GM23338 (cell line): ENCODE measurements around the gene CHAC1. TPM values are rescaled to one million over a fixed set of nuclear protein-coding genes. Genes with fewer than 3 reads are reported as not detected.
A peak's percentile ranks its signal among the peaks of the same experiment; 100 is the strongest.

Experiments used
- ATAC-seq: fragments of 200-7000 bp; cut with Tn5 transposase; 3 replicates; pipeline ENCODE4 v1.9.1; 2020
- DNase-seq: peaks from one replicate; pipeline ENCODE4 v3.0.0-alpha.2; 2015; ENCODE audit warnings: low spot score
- H2AFZ ChIP-seq: fragments of 200-600 bp; sonication (generic); 2 replicates; pipeline ENCODE4 v1.8.0; 2016; ENCODE audit warnings: antibody characterized with exemption, mild to moderate bottlenecking, moderate library complexity
- H3F3A ChIP-seq: fragments of 200-600 bp; sonication (generic); replicated peaks from 2 replicates; pipeline ENCODE4 v1.8.0; 2017; ENCODE audit warnings: antibody characterized with exemption, mixed run types, low read depth
- H3K27ac ChIP-seq: fragments of 200-600 bp; sonication (generic); 2 replicates; pipeline ENCODE4 v1.6.1; 2016; ENCODE audit warnings: low read depth
- H3K27me3 ChIP-seq: fragments of 200-600 bp; sonication (generic); 2 replicates; pipeline ENCODE4 v1.8.0; 2016; ENCODE audit warnings: mild to moderate bottlenecking, mixed run types, moderate library complexity; ENCODE audit not compliant: insufficient read depth
- H3K36me3 ChIP-seq: fragments of 200-600 bp; sonication (generic); 2 replicates; pipeline ENCODE4 v1.8.0; 2016; ENCODE audit warnings: mild to moderate bottlenecking; ENCODE audit not compliant: insufficient read depth
- H3K4me1 ChIP-seq: fragments of 200-600 bp; sonication (generic); 2 replicates; pipeline ENCODE4 v1.8.0; 2016; ENCODE audit warnings: mild to moderate bottlenecking, moderate library complexity; ENCODE audit not compliant: insufficient read depth
- H3K4me2 ChIP-seq: fragments of 200-600 bp; sonication (generic); 2 replicates; pipeline ENCODE4 v1.7.1; 2017; ENCODE audit warnings: mixed run types
- H3K4me3 ChIP-seq: fragments of 200-600 bp; sonication (generic); 2 replicates; pipeline ENCODE4 v1.6.1; 2016; ENCODE audit warnings: mixed run types
- H3K79me2 ChIP-seq: fragments of 200-600 bp; sonication (generic); replicated peaks from 2 replicates; pipeline ENCODE4 v1.8.0; 2017; ENCODE audit warnings: mild to moderate bottlenecking; ENCODE audit not compliant: insufficient read depth
- H3K9me2 ChIP-seq: fragments of 200-600 bp; sonication (generic); 2 replicates; pipeline ENCODE4 v1.8.0; 2017; ENCODE audit not compliant: insufficient read depth
- H4K20me1 ChIP-seq: fragments of 200-600 bp; sonication (generic); replicated peaks from 2 replicates; pipeline ENCODE4 v1.8.0; 2017; ENCODE audit warnings: mild to moderate bottlenecking; ENCODE audit not compliant: insufficient read depth
- H3K27ac Mint-ChIP-seq: 2 replicates; pipeline ENCODE4 v1.8.0; 2020; ENCODE audit warnings: inconsistent platforms, mild to moderate bottlenecking, moderate library complexity, mixed read lengths
- H3K27me3 Mint-ChIP-seq: 3 replicates; pipeline ENCODE4 v1.8.0; 2022; ENCODE audit warnings: low read depth, mild to moderate bottlenecking, moderate library complexity, mixed read lengths, inconsistent platforms; ENCODE audit not compliant: insufficient read depth, poor library complexity
- H3K36me3 Mint-ChIP-seq: 3 replicates; pipeline ENCODE4 v1.8.0; 2021; ENCODE audit warnings: low read depth, mild to moderate bottlenecking, inconsistent platforms, moderate library complexity, mixed read lengths
- H3K4me1 Mint-ChIP-seq: 3 replicates; pipeline ENCODE4 v1.8.0; 2020; ENCODE audit warnings: mild to moderate bottlenecking, inconsistent platforms, mixed read lengths
- H3K4me3 Mint-ChIP-seq: 3 replicates; pipeline ENCODE4 v1.8.0; 2021; ENCODE audit warnings: moderate library complexity, mild to moderate bottlenecking, inconsistent platforms, mixed read lengths
- H3K9me3 Mint-ChIP-seq: 3 replicates; pipeline ENCODE4 v1.8.0; 2020; ENCODE audit warnings: moderate library complexity, mild to moderate bottlenecking, inconsistent platforms, mixed read lengths
- polyA plus RNA-seq: library from polyadenylated mRNA; unstranded; fragments of >200 nt; fragmentation: Nextera tagmentation; extraction: Ambion mirVana; gene quantifications from 2 replicates; pipeline ENCODE4 v1.2.1, GENCODE V29; 2016
- total RNA-seq: library from RNA; depleted of rRNA; stranded (reverse); fragments of >200 nt; shearing (Covaris generic); gene quantifications from 2 replicates; pipeline ENCODE4 v1.2.3, GENCODE V29; 2014
- TF ChIP-seq, protein P1 (sequence below): IDR thresholded peaks from 2 replicates; pipeline ENCODE4 v1.6.1; 2016; ENCODE audit warnings: antibody characterized with exemption
- TF ChIP-seq, protein P2 (sequence below): fragments of 250-450 bp; sonication (Bioruptor Pico); IDR thresholded peaks from 2 replicates; pipeline ENCODE4 v1.5.0; 2020; ENCODE audit warnings: mild to moderate bottlenecking, moderate library complexity
- TF ChIP-seq, protein P3 (sequence below), 2 experiments: fragments of 200-600 bp in 1 of 2; sonication (generic) in 1 of 2; conservative IDR thresholded peaks; 2 replicates each; pipeline versions ENCODE4 v1.5.1 to v1.6.1; 2016 to 2017; ENCODE audit warnings: antibody characterized with exemption in 2 of 2, low read depth in 2 of 2, mild to moderate bottlenecking in 2 of 2, moderate library complexity in 1 of 2

CHAC1 gene
- total and polyA plus RNA-seq, 2 experiments from 2014 or later = 73.0 to 124 TPM

DNA sequence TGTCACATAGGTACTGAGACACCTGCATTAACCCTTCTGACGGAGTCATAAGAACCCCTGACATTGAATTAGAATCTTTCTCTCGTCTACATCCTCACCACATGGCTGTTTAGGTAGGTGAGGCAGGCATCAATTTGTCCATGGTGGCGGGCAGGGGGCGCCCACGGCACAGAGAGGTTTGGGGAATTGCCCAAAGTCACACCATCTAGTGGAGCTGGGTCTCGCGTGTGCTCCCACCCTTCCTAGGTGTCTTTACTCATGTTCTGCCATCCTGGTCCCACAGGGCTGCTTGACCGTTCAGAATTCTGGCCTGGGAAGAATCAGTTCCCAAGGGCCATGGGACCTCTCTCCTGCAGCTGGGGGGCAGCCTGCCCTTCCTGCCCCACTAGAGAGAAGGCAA, 38.8 kb upstream of the CHAC1 start:
- peak overlapping the region; percentile 56 for H2AFZ ChIP-seq
- peak; percentile 23 for ATAC-seq

More for the DNA sequence above, 38.8 kb upstream of the CHAC1 start:
- H3K79me2 ChIP-seq = no peaks in the 10 kb centered on the region
- H3K4me2 ChIP-seq = peak overlapping the region; percentile 60
- H3K9me2 ChIP-seq = no peaks in the 10 kb centered on the region
- Mint-ChIP-seq H3K9me3 (no peaks in the 10 kb centered on the region), H3K4me1 (peaks cover 42% of the 10 kb centered on the region), H3K4me3 (no peak overlapping the region), H3K36me3 (no peaks in the 10 kb centered on the region), H3K27ac (no peak overlapping the region), H3K27me3 (peaks cover 21% of the 10 kb centered on the region)
- DNase-seq = peak; percentile 63
- H3F3A ChIP-seq = 0 out of 2 replicates have a peak, but pooled peaks cover 10% of the 10 kb centered on the region
- no peaks in the 10 kb centered on the region for H4K20me1 ChIP-seq
- no peak overlapping the region for H3K27ac ChIP-seq
- no peaks in the 10 kb centered on the region for H3K27me3 ChIP-seq
- peaks cover 19% of the 10 kb centered on the region for H3K4me1 ChIP-seq
- TF ChIP-seq, protein P1, sequence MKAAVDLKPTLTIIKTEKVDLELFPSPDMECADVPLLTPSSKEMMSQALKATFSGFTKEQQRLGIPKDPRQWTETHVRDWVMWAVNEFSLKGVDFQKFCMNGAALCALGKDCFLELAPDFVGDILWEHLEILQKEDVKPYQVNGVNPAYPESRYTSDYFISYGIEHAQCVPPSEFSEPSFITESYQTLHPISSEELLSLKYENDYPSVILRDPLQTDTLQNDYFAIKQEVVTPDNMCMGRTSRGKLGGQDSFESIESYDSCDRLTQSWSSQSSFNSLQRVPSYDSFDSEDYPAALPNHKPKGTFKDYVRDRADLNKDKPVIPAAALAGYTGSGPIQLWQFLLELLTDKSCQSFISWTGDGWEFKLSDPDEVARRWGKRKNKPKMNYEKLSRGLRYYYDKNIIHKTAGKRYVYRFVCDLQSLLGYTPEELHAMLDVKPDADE = no peak
- TF ChIP-seq, protein P2, sequence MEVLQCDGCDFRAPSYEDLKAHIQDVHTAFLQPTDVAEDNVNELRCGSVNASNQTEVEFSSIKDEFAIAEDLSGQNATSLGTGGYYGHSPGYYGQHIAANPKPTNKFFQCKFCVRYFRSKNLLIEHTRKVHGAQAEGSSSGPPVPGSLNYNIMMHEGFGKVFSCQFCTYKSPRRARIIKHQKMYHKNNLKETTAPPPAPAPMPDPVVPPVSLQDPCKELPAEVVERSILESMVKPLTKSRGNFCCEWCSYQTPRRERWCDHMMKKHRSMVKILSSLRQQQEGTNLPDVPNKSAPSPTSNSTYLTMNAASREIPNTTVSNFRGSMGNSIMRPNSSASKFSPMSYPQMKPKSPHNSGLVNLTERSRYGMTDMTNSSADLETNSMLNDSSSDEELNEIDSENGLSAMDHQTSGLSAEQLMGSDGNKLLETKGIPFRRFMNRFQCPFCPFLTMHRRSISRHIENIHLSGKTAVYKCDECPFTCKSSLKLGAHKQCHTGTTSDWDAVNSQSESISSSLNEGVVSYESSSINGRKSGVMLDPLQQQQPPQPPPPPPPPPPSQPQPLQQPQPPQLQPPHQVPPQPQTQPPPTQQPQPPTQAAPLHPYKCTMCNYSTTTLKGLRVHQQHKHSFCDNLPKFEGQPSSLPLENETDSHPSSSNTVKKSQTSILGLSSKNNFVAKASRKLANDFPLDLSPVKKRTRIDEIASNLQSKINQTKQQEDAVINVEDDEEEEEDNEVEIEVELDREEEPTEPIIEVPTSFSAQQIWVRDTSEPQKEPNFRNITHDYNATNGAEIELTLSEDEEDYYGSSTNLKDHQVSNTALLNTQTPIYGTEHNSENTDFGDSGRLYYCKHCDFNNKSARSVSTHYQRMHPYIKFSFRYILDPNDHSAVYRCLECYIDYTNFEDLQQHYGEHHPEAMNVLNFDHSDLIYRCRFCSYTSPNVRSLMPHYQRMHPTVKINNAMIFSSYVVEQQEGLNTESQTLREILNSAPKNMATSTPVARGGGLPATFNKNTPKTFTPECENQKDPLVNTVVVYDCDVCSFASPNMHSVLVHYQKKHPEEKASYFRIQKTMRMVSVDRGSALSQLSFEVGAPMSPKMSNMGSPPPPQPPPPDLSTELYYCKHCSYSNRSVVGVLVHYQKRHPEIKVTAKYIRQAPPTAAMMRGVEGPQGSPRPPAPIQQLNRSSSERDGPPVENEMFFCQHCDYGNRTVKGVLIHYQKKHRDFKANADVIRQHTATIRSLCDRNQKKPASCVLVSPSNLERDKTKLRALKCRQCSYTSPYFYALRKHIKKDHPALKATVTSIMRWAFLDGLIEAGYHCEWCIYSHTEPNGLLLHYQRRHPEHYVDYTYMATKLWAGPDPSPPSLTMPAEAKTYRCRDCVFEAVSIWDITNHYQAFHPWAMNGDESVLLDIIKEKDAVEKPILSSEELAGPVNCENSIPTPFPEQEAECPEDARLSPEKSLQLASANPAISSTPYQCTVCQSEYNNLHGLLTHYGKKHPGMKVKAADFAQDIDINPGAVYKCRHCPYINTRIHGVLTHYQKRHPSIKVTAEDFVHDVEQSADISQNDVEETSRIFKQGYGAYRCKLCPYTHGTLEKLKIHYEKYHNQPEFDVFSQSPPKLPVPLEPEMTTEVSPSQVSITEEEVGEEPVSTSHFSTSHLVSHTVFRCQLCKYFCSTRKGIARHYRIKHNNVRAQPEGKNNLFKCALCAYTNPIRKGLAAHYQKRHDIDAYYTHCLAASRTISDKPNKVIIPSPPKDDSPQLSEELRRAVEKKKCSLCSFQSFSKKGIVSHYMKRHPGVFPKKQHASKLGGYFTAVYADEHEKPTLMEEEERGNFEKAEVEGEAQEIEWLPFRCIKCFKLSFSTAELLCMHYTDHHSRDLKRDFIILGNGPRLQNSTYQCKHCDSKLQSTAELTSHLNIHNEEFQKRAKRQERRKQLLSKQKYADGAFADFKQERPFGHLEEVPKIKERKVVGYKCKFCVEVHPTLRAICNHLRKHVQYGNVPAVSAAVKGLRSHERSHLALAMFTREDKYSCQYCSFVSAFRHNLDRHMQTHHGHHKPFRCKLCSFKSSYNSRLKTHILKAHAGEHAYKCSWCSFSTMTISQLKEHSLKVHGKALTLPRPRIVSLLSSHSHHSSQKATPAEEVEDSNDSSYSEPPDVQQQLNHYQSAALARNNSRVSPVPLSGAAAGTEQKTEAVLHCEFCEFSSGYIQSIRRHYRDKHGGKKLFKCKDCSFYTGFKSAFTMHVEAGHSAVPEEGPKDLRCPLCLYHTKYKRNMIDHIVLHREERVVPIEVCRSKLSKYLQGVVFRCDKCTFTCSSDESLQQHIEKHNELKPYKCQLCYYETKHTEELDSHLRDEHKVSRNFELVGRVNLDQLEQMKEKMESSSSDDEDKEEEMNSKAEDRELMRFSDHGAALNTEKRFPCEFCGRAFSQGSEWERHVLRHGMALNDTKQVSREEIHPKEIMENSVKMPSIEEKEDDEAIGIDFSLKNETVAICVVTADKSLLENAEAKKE (CRISPR knock-in tag) = no peak
- TF ChIP-seq, protein P3, sequence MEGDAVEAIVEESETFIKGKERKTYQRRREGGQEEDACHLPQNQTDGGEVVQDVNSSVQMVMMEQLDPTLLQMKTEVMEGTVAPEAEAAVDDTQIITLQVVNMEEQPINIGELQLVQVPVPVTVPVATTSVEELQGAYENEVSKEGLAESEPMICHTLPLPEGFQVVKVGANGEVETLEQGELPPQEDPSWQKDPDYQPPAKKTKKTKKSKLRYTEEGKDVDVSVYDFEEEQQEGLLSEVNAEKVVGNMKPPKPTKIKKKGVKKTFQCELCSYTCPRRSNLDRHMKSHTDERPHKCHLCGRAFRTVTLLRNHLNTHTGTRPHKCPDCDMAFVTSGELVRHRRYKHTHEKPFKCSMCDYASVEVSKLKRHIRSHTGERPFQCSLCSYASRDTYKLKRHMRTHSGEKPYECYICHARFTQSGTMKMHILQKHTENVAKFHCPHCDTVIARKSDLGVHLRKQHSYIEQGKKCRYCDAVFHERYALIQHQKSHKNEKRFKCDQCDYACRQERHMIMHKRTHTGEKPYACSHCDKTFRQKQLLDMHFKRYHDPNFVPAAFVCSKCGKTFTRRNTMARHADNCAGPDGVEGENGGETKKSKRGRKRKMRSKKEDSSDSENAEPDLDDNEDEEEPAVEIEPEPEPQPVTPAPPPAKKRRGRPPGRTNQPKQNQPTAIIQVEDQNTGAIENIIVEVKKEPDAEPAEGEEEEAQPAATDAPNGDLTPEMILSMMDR (conservative IDR thresholded peaks at IDR 0.05; ENCODE audit: low read depth in 2 of 2) = peak; percentile 63 to 82
- H3K36me3 ChIP-seq = no peaks in the 10 kb centered on the region
- H3K4me3 ChIP-seq = no peak overlapping the region
